ENCODE measurements around the gene SEC14L6. TPM values are rescaled to one million over a fixed set of nuclear protein-coding genes. Genes with fewer than 3 reads are reported as not detected.

SEC14L6 gene
- total and polyA plus RNA-seq, 9 of the 15 experiments (the other 6 are each of a cell fraction or from before 2014, with no cell fraction given) = 0.29 to 6.1 (median 1.9) TPM

- TF ChIP-seq STAT6 (CRISPR knock-in tag; IDR thresholded peaks at IDR 0.05) = no peak
- no peak for TF ChIP-seq ILK (tag; IDR thresholded peaks at IDR 0.05; ENCODE audit: borderline replicate concordance, low read depth)
- TF ChIP-seq, protein P1, sequence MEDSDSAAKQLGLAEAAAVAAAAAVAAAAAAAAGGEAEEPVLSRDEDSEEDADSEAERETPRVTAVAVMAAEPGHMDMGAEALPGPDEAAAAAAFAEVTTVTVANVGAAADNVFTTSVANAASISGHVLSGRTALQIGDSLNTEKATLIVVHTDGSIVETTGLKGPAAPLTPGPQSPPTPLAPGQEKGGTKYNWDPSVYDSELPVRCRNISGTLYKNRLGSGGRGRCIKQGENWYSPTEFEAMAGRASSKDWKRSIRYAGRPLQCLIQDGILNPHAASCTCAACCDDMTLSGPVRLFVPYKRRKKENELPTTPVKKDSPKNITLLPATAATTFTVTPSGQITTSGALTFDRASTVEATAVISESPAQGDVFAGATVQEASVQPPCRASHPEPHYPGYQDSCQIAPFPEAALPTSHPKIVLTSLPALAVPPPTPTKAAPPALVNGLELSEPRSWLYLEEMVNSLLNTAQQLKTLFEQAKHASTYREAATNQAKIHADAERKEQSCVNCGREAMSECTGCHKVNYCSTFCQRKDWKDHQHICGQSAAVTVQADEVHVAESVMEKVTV (CRISPR knock-in tag; IDR thresholded peaks at IDR 0.05) = no peak
- TF ChIP-seq, protein P2, sequence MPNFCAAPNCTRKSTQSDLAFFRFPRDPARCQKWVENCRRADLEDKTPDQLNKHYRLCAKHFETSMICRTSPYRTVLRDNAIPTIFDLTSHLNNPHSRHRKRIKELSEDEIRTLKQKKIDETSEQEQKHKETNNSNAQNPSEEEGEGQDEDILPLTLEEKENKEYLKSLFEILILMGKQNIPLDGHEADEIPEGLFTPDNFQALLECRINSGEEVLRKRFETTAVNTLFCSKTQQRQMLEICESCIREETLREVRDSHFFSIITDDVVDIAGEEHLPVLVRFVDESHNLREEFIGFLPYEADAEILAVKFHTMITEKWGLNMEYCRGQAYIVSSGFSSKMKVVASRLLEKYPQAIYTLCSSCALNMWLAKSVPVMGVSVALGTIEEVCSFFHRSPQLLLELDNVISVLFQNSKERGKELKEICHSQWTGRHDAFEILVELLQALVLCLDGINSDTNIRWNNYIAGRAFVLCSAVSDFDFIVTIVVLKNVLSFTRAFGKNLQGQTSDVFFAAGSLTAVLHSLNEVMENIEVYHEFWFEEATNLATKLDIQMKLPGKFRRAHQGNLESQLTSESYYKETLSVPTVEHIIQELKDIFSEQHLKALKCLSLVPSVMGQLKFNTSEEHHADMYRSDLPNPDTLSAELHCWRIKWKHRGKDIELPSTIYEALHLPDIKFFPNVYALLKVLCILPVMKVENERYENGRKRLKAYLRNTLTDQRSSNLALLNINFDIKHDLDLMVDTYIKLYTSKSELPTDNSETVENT (CRISPR knock-in tag; IDR thresholded peaks at IDR 0.05) = no peak
- no peak for TF ChIP-seq ZNF121 (CRISPR knock-in tag; conservative IDR thresholded peaks at IDR 0.05)
- no peak for TF ChIP-seq TCF7L2 (IDR thresholded peaks at IDR 0.05; ENCODE audit: low read depth, low read length)
- TF ChIP-seq RNF2 (IDR thresholded peaks at IDR 0.05) = no peak
- TF ChIP-seq, protein P3, sequence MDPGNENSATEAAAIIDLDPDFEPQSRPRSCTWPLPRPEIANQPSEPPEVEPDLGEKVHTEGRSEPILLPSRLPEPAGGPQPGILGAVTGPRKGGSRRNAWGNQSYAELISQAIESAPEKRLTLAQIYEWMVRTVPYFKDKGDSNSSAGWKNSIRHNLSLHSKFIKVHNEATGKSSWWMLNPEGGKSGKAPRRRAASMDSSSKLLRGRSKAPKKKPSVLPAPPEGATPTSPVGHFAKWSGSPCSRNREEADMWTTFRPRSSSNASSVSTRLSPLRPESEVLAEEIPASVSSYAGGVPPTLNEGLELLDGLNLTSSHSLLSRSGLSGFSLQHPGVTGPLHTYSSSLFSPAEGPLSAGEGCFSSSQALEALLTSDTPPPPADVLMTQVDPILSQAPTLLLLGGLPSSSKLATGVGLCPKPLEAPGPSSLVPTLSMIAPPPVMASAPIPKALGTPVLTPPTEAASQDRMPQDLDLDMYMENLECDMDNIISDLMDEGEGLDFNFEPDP (CRISPR knock-in tag; IDR thresholded peaks at IDR 0.05) = no peak
- TF ChIP-seq PHB (CRISPR knock-in tag; IDR thresholded peaks at IDR 0.05) = no peak
- TF ChIP-seq ZKSCAN3 (CRISPR knock-in tag; IDR thresholded peaks at IDR 0.05) = no peak
Observed at GRCh38 chr22:30491381-30491780, 55.2 kb downstream of the SEC14L6 start (continued).
